Erythroblast (primary cell): Measurements from ENCODE around the gene IL18R1.

Experiments used
- DNase-seq, 2 experiments: peaks; one replicate each; lab custom pipeline; 2025; lab: John Stamatoyannopoulos, UW
- GATA1 ChIP-seq: IDR thresholded peaks from 2 replicates; pipeline ENCODE4 v1.6.1; 2011; ENCODE audit warnings: low read depth, mild to moderate bottlenecking, control low read depth, low read length, moderate library complexity
- POLR2A ChIP-seq: IDR thresholded peaks from 2 replicates; pipeline ENCODE4 v1.6.1; 2011; ENCODE audit warnings: mild to moderate bottlenecking, low read length

Gene IL18R1

DNA sequence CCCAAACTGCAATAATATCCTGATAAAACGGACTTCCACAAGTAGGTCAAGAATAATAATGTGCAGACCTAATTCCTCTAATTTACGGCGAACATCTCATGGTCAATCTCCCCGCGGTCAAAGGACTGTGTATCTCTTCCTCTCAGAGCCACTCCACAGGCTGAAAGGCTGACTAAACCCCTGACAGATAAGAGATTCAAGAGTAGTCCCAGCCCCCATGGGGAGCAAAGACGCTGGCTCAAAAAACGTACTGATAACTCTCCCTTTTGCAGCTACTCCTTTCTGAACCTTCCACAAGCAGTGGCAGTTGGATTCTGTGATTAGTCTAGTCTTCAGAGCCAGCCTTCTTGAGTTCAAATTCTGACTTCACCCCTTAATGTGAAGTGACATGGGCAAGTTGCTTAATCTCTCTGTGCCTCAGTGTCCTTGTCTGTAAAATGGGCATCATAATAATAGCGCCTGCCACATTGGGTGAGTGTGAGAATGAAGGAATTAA is 19.7 kb upstream of the IL18R1 start:
- DNase-seq: peak; percentile 76 to 93
- TF ChIP-seq POLR2A (no peak), GATA1 (peak; percentile 55)

DNA sequence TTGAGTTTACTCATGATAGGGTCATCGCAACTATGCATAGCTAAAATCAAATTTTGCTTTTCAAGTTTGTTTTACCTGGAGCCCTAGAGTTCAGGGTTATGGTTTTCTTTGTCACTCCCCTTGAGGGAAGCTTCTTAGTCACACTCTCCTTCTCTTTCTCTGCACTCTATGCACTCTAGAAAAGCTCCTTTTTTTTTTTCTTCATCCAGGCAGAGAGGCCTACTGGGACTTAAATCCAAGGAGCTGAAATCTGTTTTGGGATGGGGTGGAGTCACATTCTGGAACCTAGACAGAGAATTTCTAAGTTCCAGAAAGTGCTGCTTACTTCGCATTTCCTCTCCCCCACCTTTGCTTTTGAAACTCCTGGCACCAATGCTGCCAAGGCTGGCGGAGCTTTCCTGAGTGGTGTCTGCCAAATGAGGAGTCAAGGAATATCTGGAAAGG is 19.1 kb upstream of the IL18R1 start:
- DNase-seq: no peak
- no peak for TF ChIP-seq POLR2A
- TF ChIP-seq GATA1: no peak

DNA sequence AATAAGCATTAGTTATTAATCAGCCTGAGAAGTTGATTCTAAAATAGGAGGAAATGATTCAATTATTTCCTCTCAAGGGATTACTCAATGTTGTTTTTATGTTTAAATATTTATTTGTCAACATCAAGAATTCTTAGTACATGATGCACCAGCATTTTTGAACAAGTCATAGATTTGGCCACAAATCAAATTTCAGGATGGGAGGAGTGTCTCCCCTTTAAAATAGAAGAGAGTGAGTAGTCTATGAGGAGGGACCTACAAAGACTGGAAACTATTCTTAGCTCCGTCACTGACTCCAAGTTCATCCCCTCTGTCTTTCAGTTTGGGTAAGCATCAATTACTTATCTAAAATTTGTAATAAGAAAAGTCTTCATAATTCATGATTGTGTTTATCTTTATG is 18.6 kb upstream of the IL18R1 start:
- no peak for DNase-seq
- TF ChIP-seq POLR2A (no peak), GATA1 (no peak)

DNA sequence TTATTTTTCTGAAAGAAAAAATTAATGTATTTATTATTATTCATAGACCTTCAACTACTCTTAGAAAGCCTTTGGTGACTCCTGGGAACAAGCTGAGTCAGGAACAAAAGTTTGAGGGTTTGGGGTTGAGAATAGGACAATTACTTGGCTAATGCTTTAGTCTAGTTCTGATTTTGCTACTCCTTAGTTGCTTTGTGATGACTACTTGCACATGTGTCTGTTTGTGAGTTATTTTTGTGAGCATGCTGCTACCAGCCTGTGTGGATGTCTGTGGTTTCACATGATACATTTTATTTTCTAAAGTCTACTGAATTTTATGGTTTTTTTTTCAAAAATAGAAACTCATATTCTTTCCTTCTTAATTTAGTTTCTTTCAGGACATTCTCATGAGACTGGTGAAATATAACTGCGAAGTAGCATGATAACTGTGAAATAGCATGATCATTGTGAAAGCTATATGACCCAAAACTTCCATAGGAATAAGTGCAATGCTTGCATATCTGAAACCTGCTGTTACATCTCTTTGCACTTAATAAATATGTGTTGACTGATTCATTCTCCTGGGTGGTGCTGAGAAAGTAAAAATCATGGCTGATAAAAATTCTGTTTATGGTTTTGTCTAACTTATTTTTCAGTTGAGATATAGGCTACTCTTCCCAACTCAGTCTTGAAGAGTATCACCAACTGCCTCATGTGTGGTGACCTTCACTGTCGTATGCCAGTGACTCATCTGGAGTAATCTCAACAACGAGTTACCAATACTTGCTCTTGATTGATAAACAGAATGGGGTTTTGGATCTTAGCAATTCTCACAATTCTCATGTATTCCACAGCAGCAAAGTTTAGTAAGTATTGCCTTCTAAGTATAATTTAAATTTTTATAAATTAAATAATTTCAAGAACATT is 17.9 kb upstream of the IL18R1 start:
- no peak for TF ChIP-seq POLR2A
- TF ChIP-seq GATA1: no peak
- peak; percentile 24 to 47 for DNase-seq

DNA sequence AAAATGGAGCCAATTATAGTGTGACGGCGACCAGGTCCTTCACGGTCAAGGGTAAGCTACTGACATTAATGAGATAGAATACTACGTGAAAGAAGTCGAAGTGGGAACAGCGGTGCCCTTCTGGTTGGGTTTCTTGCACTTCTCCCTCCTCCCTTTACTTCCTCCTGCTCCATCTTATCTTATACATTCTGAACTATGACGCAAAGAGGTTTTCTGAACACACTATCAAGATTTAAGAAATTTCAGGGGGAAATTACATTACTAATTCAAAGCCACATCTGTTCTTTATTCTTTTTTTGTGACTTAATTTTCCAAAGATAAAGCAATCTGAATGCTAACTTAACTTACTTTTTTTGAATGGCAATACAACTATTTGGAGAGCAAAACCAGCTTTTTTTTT is 14.8 kb upstream of the IL18R1 start:
- DNase-seq: no peak

DNA sequence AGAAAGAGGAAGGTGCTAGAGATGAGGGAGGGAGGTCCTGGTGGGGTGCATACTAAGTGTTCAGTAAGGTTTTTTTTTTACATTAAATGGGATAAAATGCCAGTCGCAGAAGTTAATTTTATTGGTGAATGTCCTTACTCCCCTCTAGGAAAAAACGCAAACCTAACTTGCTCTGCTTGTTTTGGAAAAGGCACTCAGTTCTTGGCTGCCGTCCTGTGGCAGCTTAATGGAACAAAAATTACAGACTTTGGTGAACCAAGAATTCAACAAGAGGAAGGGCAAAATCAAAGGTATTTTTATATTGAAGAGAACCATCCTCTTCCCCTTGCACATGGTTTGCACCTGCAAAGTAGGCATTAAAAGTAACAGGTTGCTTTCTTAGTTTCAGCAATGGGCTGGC is 12.7 kb upstream of the IL18R1 start:
- TF ChIP-seq POLR2A (no peak), GATA1 (no peak)
- DNase-seq: no peak

More for the DNA sequence above, 14.8 kb upstream of the IL18R1 start:
- TF ChIP-seq GATA1 (no peak), POLR2A (no peak)

DNA sequence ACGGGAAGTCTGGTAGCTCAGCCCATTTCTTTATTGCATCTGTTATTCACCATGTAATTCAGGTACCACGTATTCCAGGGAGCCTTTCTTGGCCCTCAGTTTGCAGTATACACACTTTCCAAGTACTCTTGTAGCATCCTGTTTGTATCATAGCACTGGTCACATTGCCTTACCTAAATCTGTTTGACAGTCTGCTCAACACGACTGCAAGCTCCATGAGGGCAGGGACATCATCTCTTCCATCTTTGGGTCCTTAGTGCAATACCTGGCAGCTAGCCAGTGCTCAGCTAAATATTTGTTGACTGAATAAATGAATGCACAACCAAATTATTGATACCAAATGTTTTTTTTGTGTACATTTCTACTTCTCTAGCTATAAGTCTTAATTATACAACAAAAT is 11.2 kb upstream of the IL18R1 start:
- DNase-seq: no peak
- no peak for TF ChIP-seq GATA1
- TF ChIP-seq POLR2A: no peak

DNA sequence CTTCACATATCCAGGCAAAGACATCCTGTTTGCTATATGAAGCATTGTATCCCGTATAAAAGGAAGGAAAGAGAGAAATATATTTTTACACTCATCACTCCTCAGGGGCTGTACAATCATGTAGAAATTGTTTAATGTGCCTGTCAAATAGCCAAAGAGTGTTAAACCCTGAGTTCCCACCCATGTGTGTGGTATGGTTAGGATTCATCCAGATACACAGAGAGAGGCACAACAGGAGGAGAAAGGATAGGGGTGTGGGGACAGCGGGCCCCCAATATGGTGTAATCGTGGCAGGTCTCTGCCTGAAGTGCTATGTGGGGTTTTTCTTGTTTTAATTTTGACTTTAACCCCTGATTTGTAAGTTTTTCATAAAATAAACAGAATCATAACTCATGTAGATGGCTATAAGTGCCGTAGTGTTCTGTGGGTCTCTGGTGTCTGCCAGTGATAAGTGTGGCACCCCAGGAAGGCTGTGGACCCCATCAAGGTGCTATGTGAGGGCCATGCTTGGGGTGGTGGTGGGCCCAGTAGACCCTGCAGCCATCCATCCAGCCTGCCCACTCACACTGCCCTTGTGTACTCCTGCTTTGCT is 10.2 kb upstream of the IL18R1 start:
- TF ChIP-seq POLR2A (no peak), GATA1 (no peak)

DNA sequence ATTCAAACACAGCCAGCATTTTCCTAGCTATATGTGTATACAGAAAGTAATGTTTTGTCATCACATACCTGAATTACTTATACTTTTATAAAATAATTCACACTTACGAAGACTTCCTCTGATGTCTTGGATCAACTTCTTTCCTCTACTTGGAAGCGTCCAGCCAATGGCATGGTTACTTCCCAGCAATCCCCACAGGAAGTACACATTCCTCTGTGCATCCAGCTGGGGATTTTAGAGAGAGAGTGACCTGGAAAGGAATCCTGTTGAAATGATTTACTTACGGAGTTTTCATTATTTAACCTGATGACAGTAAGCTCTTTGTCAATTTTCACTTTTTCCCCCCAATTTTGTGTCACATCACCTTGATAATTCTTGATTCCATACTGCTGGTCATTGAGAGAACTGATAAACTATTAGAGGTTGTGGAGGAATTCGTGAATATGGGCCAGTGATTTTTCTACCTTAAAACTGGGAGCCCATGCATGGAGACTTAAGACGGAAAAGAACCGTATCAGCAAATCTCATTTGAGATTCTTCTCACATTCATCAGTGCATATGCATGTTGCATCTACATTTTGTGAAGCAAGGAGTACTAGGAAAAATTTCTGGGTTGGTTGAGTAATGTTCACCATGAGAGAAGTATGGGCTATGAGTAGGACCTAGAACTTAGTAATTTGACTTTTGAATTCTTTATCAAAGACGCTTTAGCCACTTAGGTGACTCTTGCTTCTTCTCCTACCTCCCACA is 9.0 kb upstream of the IL18R1 start:
- TF ChIP-seq POLR2A: no peak
- no peak for TF ChIP-seq GATA1
- no peak for DNase-seq

More for the DNA sequence above, 10.2 kb upstream of the IL18R1 start:
- DNase-seq: no peak

DNA sequence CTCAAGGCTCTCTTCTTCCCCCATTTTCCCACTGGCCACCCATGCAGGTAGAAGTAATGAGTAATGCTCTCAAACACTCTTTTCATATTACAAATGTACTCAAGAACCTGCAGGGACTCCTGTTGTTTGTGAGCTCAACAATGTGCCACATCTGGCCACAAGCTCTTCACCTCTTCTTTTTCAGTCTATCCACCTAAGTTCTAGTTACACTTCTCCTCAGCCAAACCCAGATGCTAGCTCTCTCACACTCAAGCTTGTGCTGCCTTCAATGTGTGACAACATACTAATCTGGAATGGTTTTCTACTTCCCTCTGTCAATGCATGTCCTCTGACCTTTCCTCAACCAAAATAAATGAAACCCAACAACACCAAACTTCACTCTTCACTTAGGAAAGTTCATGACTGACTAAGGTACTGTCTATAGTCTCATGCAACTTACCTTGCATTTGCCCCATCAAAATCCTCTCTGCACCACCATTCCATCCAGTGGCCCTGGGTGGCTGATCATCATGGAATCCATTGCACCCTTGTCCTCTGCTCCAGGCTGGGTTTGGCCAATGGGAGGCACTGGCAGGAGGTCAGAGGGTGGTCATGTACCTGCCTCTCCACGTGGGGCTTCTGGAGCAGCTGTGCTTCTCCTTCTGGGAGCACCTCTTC is 5.3 kb upstream of the IL18R1 start:
- DNase-seq: peak; percentile 35 to 39
- TF ChIP-seq GATA1: no peak

DNA sequence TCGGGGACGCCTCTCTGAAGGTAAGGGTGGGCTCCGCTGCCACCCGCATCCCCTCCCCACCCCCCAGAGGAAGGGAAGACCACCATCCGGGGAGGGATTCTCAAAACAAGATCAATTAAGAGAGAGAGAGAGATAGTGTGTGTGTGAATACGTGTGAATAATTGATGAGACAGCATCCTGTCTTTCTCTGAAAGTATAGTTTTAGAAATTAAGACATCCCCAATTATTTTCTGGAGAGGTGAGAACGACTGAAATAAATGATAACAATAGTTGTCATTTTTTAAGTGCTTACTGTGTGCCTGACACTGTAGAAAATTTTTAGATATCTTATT is 751 bp downstream of the IL18R1 start:
- TF ChIP-seq GATA1 (no peak), POLR2A (no peak)
- no peak for DNase-seq

DNA sequence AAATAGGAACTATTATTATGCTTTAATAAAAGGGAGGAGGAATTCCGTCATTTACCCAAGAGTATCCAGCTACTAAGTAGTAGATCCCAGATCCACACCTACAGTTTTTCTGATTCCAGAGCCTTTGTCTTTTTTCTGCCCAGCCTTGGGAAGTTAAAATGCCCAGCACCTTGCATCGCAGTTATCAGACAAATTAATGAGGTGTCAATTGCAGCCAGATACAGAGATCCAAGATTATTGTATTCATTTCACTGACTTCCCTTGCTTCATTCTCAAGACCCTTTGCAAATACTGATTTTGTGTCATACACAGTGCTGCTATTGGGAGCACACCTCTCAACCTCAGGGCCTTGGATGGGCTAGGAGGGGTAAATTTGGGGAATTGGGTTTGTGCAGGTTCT is 1.1 kb downstream of the IL18R1 start:
- no peak for TF ChIP-seq GATA1
- no peak for TF ChIP-seq POLR2A
- no peak for DNase-seq

DNA sequence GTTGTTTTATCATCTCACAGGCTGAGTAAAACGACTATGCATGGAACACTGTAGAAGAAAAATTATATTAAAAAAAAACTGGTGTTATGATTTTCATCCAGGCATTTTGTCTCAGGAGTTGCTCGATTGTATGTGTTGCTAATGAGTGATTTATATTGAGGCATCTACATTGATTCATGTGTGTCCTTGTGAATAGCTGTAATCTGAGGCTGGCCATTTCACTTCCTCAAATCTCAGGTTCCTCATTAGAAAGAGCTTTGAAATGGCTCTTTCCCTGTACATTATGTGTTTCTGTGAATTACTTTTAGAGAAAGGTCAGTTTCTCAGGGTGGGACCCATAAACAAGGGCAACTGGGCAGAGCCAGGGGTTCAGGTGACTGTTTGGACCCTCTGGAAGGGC is 2.3 kb downstream of the IL18R1 start:
- TF ChIP-seq GATA1: no peak
- TF ChIP-seq POLR2A: no peak
- DNase-seq: no peak

DNA sequence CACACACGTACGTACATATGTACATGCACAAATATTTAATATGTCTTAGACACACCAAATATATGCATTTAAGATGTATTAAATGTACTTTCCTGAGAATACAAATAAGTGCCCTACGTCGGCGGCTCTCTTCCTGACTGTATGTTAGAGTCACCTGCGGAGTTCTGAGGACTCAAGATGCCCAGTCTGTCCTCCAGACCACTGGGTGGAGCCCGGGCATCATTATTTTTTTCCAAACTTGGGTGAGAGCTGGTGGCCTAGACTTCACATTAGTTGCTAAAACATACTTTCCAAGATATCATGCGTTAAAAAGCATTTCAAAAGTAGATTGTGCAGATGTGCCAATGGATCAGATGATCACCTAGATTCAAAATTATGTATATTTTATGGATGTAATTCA is 2.9 kb downstream of the IL18R1 start:
- peak in 1 of 2 experiments; percentile 11 for DNase-seq

More for the DNA sequence above, 2.9 kb downstream of the IL18R1 start:
- no peak for TF ChIP-seq GATA1
- no peak for TF ChIP-seq POLR2A
